GM18498 (cell line): ENCODE results near the gene SHKBP1.
"Not testable (repeated sequence)": the region's sequence is repeated elsewhere in the genome, so short reads cannot be mapped to it uniquely, and the experiment has no call there.

Experiments
- ATAC-seq: cut with Tn5 transposase; IDR thresholded peaks from one replicate; pipeline ENCODE4 v1.9.1; 2021; ENCODE audit warnings: mild to moderate bottlenecking, moderate library complexity; ENCODE audit not compliant: unreplicated experiment

SHKBP1 gene, protein sequence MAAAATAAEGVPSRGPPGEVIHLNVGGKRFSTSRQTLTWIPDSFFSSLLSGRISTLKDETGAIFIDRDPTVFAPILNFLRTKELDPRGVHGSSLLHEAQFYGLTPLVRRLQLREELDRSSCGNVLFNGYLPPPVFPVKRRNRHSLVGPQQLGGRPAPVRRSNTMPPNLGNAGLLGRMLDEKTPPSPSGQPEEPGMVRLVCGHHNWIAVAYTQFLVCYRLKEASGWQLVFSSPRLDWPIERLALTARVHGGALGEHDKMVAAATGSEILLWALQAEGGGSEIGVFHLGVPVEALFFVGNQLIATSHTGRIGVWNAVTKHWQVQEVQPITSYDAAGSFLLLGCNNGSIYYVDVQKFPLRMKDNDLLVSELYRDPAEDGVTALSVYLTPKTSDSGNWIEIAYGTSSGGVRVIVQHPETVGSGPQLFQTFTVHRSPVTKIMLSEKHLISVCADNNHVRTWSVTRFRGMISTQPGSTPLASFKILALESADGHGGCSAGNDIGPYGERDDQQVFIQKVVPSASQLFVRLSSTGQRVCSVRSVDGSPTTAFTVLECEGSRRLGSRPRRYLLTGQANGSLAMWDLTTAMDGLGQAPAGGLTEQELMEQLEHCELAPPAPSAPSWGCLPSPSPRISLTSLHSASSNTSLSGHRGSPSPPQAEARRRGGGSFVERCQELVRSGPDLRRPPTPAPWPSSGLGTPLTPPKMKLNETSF

GRCh38 chr19:40576585-40577451 lies at the start of gene SHKBP1:
Gene SHKBP1, plus strand, starts transcription at chr19:40576873. Its CDS starts 27 bp downstream, at chr19:40576900.
- ATAC-seq = peak; percentile 97

DNA sequence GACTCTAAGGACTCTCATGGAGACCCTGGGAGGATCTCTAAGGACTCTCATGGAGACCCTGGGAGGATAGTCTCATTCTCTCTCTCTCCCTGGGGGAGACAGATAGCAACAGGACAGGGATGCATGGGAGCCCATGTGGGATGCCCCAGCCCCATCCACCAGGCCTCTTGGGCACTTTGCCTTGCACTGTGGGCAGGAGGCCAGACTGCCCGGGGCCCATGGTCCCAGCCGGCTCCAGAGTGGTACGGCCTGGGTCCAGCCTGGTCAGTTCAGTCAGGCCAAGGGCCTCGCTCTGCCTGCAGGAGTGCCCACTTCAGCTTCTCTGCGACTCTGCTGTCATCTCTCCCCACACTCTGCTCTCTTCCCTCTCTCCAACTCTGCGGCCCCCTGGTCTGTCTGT lies 48.6 kb upstream of the SHKBP1 start:
- ATAC-seq = no peak

DNA sequence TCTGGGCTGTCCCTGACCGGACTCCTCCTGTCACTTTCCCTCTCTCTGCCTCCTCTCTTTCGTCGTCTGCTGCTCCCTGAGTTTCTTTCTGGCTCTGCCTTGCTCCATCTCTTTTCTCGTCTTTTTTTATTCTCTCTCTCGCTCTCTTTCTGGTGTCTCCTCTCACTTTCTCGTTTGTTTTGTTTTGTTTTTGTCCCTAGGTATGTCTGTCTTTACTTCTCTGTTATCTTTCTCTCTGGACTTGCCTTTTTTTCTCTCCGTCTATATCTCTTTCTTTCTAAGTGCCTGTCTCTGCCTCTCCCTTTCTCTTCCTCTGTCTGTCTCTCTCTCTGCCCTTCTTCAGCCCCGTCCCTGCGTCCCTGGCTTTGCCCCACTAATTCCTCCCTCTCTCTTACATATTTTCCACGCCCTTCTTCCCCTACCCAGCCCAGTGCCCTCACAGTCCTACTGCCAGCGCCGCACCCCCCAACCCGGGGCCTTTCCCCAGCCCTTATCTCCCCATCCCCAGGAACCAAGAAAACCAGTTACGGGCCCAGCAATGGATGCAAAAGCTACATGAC lies 48.1 kb upstream of the SHKBP1 start:
- no peak for ATAC-seq

DNA sequence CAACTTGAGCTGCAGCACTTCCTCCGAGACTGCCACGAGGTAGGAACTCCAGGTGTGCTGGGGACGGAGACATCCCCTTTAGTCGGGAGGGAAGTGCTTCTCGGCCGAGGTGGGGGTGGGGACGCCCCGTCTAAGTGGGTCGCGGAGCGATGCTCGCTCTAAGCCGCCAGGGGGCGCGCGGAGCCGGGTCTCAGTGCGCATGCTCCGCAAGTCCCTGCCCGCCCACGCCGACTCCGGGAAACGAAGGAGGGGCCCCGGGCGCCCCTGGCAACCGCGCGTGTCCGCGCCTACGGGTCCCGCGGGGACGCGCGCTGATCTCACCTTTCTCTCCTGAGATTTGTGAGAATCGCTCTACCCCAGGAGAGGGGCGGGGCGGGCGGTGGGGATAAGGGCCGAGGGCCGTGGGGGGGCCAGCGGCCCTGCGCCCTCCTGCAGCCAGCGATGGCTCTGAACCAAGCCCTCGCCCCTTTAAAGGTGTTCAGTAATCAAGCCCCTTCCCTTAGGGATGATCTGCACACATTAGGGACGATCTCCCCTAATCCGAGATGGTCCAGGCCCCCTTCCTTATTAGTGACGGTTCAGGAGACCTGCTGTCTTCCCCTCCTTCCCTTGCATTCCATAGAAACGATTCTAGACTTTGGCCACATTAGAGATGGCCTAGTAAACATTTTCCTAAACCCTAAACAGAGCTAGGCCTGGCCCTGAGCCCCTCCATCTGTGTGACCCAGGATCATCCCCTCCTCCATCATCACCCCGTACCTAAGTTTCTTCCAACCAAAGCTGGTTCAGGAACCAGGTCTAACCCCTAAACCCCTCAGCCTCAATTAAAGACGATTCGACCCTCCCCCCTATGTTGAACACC lies 47.3 kb upstream of the SHKBP1 start:
- peak; percentile 56 for ATAC-seq

- ATAC-seq = no peak
Measured at GRCh38 chr19:40530091-40530901, 46.4 kb upstream of the SHKBP1 start.

DNA sequence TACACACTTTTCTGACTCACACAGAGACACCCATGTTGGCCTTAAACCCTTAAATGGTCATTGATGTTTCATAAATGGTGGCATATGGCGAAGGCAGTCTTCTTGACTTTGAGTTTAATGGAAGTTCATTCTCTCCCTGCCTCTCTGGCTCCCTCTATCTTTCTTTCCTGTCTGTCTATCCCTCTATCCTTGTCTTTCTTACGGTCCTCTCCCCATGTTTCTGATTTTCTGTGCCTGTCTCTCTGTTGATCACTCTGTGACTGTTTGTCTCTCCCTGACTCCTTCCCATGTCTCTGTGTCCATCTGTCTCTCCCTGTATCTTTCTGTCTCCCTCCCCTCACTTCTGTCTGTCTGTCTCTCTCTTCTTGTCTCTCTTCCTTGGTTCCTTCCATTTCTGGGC lies 43.2 kb upstream of the SHKBP1 start:
- ATAC-seq = no peak

DNA sequence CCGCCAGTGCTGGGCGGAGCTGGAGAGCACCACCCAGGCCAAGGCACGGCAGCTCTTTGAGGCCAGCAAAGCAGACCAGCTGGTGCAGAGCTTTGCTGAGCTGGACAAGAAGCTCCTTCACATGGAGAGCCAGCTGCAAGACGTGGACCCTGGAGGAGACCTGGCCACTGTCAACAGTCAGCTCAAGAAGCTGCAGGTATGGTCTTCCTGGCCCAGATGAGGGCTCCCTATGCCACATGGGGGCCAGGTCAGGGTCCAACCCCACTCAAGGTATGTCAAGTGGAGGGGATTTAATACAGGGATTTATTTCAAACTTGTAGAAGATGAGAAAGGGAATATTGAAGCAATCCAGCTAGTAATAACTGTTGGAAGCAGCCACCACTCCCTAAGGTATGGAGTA lies 42.5 kb upstream of the SHKBP1 start:
- ATAC-seq = no peak

DNA sequence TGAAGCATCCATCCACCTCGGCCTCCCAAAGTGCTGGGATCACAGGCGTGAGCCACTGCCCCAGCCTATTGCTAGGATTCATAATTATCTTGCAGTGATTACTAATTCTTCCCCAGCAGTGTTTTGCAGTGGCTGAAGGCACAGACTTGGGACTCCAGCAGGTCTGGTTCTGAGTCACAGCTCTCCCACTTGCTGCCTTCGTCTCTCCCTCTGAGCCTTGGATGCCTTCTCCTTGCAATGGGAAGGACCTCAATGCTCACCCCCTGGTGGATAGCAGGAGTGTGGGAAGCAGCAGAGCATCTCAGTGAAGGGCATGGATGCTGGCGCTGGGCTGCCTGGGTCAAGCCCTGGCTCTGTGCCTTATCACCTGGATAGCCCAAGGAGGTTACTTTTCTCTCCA lies 37.6 kb upstream of the SHKBP1 start:
- no peak for ATAC-seq

- ATAC-seq = no peak
Measured at GRCh38 chr19:40542202-40542859, 34.3 kb upstream of the SHKBP1 start.

GRCh38 chr19:40543029-40543597 lies 33.6 kb upstream of the SHKBP1 start:
- no peak for ATAC-seq

- ATAC-seq = not testable (repeated sequence)
Measured at GRCh38 chr19:40546153-40546841, 30.4 kb upstream of the SHKBP1 start.

DNA sequence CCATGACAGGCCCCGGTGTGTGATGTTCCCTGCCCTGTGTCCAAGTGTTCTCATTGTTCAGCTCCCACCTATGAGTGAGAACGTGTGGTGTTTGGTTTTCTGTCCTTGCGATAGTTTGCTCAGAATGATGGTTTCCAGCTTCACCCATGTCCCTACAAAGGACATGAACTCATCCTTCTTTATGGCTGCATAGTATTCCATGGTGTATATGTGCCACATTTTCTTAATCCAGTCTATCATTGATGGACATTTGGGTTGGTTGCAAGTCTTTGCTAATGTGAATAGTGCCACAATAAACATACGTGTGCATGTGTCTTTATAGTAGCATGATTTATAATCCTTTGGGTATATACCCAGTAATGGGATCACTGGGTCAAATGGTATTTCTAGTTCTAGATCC lies 29.5 kb upstream of the SHKBP1 start:
- ATAC-seq = not testable (repeated sequence)

DNA sequence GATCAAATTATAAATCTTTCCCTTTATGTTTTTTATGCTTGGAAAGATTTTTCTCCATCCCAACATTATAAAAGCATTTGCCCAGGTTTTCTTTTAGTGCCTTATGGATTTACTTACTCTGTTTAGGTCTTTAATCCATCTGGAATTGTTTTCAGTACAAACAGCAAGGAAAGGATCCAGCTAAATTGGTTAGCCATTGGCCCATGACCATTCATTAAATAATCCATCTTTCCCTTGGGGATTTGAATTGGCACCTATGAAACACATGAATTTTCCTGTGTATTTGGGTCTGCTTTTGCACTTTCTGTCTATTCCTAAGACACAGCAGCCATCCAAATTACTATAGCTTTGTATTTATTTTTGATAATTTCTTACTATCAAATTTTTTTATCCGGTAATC lies 28.8 kb upstream of the SHKBP1 start:
- no peak for ATAC-seq

- no peak for ATAC-seq
Measured at GRCh38 chr19:40549007-40549708, 27.5 kb upstream of the SHKBP1 start.

GRCh38 chr19:40550951-40551350 lies 25.7 kb upstream of the SHKBP1 start:
- no peak for ATAC-seq

DNA sequence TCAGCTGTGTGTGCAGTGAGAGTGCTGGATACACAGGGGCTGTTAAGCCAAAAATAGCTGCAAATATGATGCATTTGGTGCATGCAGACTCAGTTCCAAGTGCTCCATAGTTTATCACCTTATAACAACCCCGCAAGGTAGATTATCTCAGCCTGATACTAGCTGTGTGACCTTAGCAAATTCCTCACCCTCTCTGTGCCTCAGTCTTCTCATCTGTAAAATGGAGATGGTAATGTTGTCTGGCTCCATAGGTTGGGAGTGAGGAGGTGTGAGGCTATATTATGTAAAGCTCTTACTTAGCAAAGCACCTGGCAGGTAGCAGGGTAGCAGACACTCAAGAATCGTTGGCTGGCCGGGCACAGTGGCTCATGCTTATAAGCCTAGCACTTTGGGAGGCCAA lies 23.8 kb upstream of the SHKBP1 start:
- ATAC-seq = no peak
